SIG-M5 (cell line): Measurements from ENCODE around the gene HEG1.
"Not testable (repeated sequence)": the region's sequence is repeated elsewhere in the genome, so short reads cannot be mapped to it uniquely, and the experiment has no call there.

Experiments
- DNase-seq: peaks from one replicate; lab custom pipeline; 2025; lab: John Stamatoyannopoulos, UW

The HEG1 gene, protein sequence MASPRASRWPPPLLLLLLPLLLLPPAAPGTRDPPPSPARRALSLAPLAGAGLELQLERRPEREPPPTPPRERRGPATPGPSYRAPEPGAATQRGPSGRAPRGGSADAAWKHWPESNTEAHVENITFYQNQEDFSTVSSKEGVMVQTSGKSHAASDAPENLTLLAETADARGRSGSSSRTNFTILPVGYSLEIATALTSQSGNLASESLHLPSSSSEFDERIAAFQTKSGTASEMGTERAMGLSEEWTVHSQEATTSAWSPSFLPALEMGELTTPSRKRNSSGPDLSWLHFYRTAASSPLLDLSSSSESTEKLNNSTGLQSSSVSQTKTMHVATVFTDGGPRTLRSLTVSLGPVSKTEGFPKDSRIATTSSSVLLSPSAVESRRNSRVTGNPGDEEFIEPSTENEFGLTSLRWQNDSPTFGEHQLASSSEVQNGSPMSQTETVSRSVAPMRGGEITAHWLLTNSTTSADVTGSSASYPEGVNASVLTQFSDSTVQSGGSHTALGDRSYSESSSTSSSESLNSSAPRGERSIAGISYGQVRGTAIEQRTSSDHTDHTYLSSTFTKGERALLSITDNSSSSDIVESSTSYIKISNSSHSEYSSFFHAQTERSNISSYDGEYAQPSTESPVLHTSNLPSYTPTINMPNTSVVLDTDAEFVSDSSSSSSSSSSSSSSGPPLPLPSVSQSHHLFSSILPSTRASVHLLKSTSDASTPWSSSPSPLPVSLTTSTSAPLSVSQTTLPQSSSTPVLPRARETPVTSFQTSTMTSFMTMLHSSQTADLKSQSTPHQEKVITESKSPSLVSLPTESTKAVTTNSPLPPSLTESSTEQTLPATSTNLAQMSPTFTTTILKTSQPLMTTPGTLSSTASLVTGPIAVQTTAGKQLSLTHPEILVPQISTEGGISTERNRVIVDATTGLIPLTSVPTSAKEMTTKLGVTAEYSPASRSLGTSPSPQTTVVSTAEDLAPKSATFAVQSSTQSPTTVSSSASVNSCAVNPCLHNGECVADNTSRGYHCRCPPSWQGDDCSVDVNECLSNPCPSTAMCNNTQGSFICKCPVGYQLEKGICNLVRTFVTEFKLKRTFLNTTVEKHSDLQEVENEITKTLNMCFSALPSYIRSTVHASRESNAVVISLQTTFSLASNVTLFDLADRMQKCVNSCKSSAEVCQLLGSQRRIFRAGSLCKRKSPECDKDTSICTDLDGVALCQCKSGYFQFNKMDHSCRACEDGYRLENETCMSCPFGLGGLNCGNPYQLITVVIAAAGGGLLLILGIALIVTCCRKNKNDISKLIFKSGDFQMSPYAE (N-terminal part only)

DNA sequence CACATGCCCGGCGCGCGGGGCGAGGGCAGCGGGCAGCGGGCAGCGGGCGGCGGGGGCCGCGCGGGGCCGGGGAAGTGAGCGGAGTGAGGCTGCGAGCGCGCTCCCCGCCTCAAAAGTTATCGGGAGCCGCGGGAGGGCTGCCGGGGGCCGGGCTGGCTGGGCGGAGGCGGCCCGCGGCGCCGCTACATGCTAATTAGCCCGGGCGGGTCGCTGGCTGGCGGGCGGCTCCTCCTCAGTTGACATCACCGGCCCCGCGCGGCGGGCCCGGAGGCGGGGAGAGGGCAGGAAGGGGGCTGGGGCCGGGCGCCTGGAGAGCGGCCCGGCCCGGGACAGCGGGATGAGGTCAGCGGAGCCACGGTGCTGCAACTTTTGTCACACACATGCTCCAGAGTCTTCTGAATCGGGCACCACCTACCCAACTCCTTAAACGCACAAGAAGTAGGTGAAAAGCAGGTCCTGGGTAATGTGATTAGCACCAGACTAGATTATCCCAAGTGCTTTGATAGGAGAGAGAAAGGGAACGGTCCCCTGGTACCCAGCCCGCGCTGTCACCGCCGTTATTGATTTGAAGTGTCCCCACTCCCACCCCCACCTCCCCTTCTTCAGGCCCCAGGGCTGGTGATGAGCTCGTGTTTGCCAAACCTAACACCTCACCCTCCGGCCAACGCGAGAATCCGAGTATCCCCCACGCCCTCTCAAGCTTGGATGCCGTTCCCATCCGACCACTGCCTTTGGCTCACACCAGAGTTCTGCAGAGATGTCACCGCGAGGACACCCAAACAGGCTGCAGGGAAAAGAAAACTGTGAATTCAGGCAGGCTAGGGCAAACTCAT lies at the start of gene HEG1:
Gene HEG1 (minus strand): TSS at position 85 of the 833 bp plus-strand sequence. CDS start 107 bp downstream, outside the sequence.
- no peak for DNase-seq

DNA sequence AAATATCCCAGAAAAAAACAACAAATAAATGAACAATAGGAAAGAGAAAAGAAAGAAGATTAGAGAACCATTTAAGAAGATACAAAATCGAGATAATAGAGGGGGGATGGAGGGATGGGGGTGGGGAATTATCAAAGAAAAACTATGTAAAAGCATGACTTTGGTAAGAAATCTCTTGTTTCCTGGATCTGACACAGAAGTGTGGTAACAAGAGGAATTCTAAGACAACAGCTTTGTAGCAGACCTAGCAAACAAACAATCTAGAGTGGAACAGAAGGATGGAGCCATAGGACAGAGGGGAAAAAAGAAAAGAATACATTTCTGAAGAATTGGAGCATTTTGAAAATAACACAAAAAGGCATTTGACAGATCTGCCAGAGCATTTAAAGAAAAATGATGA lies 49.3 kb upstream of the HEG1 start:
- no peak for DNase-seq

DNA sequence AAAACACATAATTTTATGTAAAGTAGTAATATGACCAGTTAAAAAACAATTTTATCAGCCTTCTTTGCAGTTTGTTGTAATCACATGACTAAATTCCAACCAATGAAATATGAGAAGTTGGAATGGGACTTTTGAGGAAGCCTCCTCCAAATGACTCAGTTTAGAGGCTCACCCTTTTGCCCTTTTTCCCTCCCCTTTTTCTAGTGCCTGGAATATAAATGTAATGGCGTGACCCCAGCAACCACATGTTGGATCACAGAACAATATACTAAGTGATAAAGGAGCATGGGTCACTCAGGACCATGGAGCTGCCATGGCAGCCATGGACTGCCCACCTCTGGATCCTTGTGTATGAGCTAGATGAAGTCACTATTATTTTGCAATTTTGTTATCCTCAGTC lies 48.8 kb upstream of the HEG1 start:
- no peak for DNase-seq

DNA sequence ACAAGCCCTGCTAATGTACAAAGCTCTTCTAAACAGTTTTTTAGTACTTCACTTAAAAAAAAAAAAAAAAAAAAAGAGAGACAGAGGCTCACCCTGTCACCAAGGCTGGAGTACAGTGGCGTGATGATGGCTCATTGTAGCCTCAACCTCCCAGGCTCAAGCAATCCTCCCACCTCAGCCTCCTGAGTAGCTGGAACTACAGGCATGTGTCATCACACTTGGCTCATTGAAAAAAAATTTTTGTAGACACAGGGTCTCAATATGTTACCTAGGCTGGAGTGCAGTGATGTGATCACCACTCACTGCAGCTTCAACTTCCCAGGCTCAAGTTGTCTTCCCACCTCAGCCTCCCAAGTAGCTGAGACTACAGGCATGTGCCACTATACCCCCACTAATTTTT lies 47.6 kb upstream of the HEG1 start:
- DNase-seq = no peak

DNA sequence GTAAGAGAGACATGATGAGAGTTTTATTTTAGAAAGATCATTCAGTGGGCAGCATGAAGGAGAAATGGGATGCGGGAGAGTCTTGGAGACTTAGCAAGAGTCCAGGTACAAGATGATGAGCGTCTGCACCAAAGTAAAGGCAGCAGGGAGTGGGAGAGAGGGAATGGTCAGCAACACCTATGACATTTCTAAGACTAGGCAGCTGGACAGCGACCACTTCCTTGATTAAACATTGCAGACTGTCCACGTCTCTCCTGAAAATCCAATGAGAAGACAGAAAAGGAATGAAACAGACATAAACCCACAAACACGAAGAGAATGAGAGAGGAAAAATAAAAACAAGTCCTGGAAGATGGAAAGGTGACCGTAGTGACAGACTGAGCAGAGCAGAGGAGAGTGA lies 46.7 kb upstream of the HEG1 start:
- DNase-seq = no peak

DNA sequence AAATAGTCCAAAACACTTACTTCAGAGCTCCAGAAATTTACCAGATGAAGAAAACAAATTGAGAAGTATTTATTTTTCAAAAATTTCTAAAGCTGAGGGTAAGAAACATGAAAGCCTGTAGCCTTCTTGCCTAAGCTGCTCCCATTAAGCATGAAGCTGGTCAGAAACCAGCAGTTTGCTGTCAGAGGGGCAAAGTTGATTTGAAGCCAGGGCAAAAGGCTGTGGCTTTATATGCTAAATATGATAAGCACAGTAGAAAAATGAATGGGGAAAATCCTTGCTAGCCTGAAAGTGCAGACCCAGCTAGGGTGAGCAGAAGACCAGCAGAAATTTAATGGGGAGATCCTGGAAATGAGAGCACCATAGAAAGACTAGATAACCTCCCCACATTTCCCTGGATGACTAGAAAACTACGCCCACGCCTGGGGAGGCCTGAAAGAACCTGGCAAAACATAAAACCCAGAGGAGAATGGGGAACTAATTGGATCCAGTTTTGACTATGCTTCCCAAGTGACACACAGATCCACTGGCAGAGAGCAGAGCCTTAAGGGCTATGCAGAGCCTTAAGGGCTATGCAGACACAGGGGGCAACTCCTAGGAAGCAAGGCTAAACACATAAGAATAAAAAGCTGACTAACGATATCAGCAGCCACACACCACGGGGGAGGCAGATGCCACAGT lies 43.0 kb upstream of the HEG1 start:
- DNase-seq = no peak

DNA sequence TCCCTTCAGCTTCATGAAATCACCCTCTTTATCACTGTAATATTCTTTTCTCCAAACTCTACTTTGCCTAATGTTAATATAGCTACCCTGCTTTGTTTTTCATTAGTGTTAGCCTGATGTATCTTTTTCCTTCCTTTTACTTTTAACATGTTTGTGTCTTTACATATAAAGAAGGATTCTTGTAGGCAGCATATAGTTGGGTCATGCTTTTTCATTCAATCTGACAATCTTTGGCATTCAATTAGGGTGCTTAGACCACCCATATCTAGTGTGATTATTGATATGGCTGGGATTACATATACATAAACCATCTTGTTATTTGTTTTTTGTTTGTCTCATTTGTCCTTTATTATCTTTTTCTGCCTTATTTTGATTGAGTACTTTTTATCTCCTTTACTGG lies 34.9 kb upstream of the HEG1 start:
- DNase-seq = no peak

DNA sequence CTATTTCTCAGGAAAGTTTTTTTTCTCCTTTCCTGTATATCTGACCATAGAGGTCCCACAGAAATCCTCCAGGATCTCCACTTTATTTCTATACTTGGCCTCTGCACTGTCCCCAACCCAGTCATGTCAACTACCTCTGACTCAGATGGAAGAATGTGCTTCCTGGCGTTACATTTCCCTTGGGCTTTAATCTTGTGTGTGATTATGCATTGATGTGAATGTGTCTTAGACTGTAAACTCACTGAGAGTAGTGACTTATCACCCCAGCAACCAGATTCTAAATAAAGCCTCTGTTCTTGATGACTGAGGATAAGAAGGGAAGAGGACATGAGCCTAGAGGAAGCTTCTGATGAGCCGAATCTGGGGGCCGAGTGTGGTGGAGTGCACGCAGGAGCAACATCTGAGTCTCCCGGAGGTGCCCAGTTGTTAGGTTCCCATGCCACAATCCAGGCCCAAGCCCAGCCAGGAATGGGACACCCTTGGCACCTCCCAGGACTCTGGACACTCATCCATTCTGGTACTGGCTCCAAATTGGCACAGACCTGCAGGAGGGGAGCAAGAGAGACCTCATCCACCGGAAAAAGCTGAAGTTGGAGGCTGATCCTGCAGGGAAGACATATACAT lies 32.1 kb upstream of the HEG1 start:
- DNase-seq = no peak

DNA sequence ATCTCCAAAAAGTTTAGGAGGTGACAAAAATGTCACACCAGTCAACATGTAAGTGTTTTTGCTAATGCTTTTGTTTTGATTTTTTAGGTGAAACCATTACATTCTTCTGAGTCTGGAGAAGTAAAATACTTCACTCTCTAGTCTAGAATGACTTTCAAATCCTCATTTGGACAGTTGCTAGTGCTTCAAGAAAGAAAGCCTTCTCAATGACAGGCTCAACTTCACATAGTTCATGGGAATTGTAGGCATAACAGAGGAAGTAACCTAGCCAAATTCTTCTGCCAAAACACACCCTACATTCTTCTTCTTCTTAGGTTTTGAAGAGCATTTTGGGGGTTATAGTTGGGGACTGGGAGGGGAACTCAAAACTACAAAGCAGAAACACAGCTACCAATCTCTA lies 29.4 kb upstream of the HEG1 start:
- no peak for DNase-seq

DNA sequence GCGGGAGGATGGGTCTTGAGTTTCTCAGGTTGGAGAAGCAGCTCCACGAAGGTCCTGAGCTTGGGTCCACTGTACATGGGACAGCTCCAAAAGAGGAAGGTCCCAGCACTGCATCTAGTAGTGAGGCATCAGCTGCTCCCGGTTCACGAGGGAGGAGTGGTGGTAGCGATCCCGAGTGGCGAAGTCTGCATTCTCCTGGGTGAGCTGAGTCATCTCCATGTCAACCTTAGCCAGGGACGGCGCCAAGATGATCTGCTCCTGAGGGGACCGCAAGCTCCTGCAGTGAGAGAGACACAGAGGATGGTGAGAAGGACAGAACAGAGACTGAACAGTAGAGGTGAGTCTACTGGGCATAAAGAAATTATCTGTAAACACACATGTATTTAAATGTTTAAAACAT lies 28.0 kb upstream of the HEG1 start:
- no peak for DNase-seq

DNA sequence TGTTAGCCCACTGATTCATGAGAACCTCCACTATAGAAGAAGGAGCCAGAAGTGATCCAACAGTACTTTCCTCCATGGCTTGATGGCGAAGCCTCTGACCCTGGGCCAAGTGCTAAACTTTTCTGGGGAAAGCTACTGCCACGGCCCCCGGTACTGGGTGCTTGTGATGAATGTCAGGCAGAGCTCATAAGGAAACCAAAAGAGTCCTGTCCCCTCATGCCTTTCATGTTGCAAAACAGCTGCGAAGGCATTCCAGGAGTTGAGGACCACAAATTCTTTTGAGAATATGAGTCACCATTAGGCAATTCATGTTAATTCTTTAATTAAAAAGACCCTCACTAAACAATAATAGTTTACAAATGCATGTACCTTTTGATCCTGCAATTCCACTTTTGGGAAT lies 26.5 kb upstream of the HEG1 start:
- DNase-seq = not testable (repeated sequence)

DNA sequence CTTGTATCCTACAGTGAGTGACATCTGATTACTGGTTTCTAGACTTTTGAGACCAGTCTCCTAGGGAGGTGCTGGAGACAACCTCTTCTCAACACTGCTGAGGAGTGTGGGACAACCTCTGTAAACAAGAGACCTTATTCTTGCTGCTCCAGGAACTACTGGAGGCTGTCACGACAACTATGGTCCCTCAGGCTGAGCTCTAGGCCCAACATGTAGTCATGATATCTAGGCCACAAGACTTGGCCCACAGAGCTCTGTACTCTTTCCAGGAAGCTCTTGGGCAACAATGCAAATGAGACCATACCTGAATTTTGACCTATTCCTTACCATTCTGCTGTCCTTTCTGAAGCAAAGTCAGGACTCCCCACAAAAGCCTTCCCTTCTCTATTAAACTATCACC lies 24.3 kb upstream of the HEG1 start:
- DNase-seq = no peak

DNA sequence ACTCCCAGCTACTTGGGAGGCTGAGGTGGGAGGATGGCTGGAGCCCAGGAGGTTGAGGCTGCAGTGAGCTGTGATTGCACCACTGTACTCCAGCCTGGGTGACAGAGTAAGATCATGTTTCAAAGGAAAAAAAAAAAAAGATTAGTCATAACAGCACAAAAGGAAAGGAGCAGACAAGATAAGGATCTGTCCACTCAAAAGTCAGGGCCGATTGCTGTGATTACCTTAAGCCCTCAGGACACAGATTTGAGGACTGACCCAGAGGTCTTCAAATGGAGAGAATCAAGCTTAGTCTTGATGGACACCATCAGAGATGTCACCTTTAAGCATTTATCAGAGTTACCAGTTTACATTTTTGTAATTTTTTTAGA lies 23.9 kb upstream of the HEG1 start:
- no peak for DNase-seq

DNA sequence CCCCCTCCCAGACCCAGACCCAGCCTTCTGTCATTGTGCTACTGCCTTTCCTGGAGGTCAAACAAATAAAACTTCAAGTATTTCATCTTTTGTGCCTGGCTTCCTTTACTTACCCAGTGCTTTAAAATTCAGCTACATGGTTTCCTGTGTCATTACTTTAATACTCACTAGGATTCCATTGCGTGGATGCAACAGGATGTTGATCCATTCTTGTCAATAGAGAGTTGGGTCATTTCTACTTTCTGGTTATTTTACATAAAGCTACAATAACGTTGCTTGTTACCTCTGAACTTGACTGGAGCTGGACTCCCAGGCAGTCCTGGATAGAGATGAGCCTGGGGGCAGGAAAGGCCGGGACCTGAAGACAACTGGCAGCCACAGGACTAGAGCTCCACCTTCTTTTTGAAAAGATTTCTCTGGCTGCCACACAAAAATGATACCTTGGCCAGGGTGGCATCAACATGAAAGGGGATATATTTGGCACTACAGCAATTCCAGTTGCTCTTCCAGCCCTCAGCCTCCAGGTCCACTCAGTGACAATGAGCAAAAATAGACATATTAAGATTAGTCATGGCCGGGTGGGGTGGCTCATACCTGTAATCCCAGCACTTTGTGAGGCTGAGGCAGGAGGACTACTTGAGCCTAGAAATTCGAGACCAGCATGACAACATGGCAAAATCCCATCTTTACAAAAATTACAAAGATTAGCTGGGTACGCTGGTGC lies 23.3 kb upstream of the HEG1 start:
- no peak for DNase-seq

DNA sequence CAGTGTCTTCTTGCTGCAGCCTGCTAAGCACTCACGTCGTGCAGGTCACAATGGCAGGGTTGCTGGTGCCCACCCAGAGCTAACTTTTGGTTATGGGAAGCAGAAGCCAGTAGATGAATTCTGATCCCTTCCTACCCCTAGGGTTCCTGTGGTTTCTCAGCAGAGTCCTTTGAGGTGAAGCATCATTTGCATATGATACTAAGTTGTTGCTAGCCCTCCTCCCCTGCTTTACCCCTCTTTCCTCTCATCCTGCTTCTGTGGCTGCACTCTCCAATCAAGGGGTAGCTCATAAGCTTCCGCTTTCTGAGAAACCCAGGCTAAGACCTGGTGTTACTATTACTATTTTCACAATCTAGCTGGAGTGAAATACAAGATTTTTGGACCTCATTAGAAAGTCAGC lies 22.1 kb upstream of the HEG1 start:
- no peak for DNase-seq

DNA sequence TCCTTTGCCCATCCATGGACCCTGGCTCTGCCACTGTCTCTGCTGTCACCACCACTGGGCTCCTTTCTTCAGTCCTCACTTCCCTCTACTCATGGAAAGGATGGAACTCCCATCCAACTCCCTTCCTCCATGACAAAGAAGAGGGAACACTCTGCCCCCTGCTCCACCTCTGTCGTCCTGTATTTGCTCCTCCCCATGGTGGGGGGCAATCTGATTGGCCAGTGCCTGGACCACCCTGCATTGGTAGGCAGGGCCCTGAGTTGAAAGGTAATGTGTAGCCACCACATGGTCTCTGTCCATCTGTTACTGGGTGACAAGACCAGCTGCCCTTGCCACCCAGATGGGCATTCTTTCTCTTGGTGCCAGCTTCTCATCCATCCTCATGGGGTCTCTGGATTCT lies 20.7 kb upstream of the HEG1 start:
- DNase-seq = no peak

DNA sequence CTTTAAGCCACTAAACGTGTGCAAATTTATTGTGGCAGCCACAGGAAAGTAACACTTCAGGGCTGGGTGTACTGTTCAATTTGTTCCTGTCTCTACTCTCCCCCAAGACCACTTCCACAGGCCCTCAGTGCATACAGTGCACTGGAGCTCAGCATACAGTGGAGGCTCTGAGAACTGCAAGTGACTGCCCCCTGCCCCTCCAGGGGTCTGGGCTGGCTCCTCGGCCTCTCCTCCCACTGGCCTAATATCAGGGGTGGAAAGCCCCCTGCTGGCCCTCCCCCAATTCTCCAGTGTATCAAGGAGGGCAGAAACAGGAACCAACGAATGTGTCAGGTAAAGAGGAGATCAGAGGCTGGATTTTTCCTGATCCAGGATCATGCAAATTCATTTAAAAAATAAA lies 19.9 kb upstream of the HEG1 start:
- no peak for DNase-seq

DNA sequence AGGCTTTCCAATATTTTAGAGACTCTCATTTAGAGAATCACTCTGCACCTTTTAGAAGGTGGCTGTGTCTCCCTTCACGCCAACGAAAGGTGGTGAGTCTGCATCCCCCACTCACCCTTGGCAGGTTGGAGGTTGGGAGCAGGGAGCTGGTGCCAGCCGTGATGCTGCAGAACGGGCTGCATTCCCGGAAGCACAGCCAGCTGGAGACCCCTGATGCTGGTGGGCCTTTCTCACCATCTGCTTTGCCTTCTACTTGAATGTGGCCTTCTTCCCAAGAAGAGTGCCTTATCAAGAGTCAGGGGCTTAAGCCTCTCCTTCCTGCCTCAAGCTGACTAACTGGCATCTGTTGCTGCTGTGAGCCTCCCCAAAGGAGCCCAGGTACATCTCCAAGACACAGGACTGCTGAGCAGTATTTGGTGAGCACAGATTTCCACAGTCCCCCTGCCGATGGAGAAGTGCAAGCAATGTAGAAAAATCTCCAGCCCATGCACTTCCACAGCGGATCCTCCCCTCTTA lies 17.7 kb upstream of the HEG1 start:
- no peak for DNase-seq

DNA sequence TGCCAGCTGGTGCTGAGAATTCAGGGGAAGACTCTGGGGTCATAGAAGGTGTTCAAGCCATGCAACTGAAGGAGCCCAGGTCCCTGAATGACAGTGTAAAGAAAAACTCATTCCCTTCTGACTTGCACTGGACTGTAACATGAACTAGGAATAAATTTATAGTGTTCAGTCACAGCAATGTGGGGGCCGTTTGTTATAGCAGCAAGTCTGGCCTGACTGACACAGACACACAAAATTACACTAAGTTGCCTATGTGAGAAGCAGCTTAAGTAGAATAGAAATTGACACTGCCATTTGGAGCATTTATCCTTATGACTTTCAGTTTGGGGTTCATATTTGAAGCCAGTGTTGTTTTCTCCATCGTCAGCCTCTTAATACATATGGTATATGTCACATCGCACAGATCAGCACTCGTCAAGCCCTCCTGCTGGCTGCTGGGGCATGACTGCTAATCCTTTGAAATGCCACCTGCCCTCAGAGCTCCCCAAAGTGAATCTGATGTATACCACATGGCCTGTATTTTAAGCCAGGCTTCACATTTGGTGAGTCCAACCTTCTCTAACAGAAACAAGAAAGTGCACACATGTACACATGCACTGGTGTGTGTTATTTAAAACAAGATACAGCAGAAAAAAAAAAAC lies 17.1 kb upstream of the HEG1 start:
- DNase-seq = no peak
